HepG2 (cell line): ENCODE measurements around the gene ACTL8. TPM values are rescaled to one million over a fixed set of nuclear protein-coding genes. Genes with fewer than 3 reads are reported as not detected.

ENCODE experiments used
- ATAC-seq: fragments of 200-7000 bp; cut with Tn5 transposase; 3 replicates; pipeline ENCODE4 v1.9.1; 2020; ENCODE audit warnings: mild to moderate bottlenecking, moderate library complexity
- BruUV-seq: library from RNA; stranded (reverse); fragments of 400-500 nt; replicated peaks from 2 replicates; lab custom pipeline; 2021; lab: Mats Ljungman, UMichigan
- CTCF ChIA-PET: fragments of 300-600 bp; formaldehyde crosslinking; extraction: SDS; loops from one replicate; lab custom pipeline; 2021; ENCODE audit warnings: low total read pairs, inconsistent platforms, low intra/inter-chr PET ratio; lab: Yijun Ruan, JAX
- POLR2A ChIA-PET: fragments of 350-600 bp; sonication (Branson Sonifier 250); formaldehyde crosslinking; loops from one replicate; lab custom pipeline; 2020; ENCODE audit warnings: antibody characterized with exemption, inconsistent platforms; lab: Yijun Ruan, JAX
- DNase-seq: peaks from one replicate; pipeline ENCODE4 v3.0.0-alpha.2; 2015; ENCODE audit warnings: low spot score
- FAIRE-seq: peaks from 3 replicates; lab custom pipeline; 2011; peaks lifted over from hg19 to GRCh38; lab: Jason Lieb, UNC
- H2AFZ ChIP-seq: one replicate; pipeline ENCODE4 v1.6.1; 2011; ENCODE audit warnings: low read length, inconsistent platforms
- H3K27ac ChIP-seq: fragments of 300-600 bp; 3 replicates; pipeline ENCODE4 v1.8.0; 2011; ENCODE audit warnings: mixed run types, mild to moderate bottlenecking, mixed read lengths, low read length, inconsistent platforms; ENCODE audit not compliant: insufficient read depth; ENCODE audit errors: extremely low read length
- H3K27me3 ChIP-seq, 2 experiments: fragments of 200-600 bp in 1 of 2; 2 replicates in 1 of 2; 3 replicates in 1 of 2; pipeline versions ENCODE4 v1.6.0 to v1.8.0; 2011; ENCODE audit warnings: low read length in 2 of 2, mild to moderate bottlenecking in 2 of 2, moderate library complexity in 2 of 2, inconsistent platforms in 1 of 2; ENCODE audit not compliant: insufficient read depth in 2 of 2, control insufficient read depth in 1 of 2
- H3K36me3 ChIP-seq, 2 experiments: fragments of 200-600 bp in 1 of 2; replicated peaks in 1 of 2; 2 replicates in 1 of 2; 3 replicates in 1 of 2; pipeline versions ENCODE4 v1.5.1 to v1.8.0; 2011; ENCODE audit warnings: low read length in 2 of 2, inconsistent platforms in 1 of 2; ENCODE audit not compliant: insufficient read depth in 2 of 2, control insufficient read depth in 1 of 2
- H3K4me1 ChIP-seq: 2 replicates; pipeline ENCODE4 v1.5.1; 2012; ENCODE audit warnings: low read length, inconsistent platforms; ENCODE audit not compliant: insufficient read depth
- H3K4me2 ChIP-seq: 2 replicates; pipeline ENCODE4 v1.6.0; 2011; ENCODE audit warnings: low read depth, low read length, inconsistent platforms
- H3K4me3 ChIP-seq, 3 experiments: fragments of 200-600 bp in 1 of 3; sonication (generic), shearing (Covaris generic) in 1 of 3; replicated peaks in 1 of 3; 2 replicates each; pipeline ENCODE4 v1.5.1; 2011 to 2016; ENCODE audit warnings: low read length in 3 of 3, inconsistent platforms in 2 of 3, low read depth in 2 of 3, mild to moderate bottlenecking in 2 of 3, control low read depth in 1 of 3, mixed read lengths in 1 of 3; ENCODE audit not compliant: insufficient read depth in 1 of 3
- H3K79me2 ChIP-seq: one replicate; pipeline ENCODE4 v1.6.1; 2011; ENCODE audit warnings: low read length, inconsistent platforms; ENCODE audit not compliant: insufficient read depth
- H3K9ac ChIP-seq: 2 replicates; pipeline ENCODE4 v1.6.0; 2011; ENCODE audit warnings: mild to moderate bottlenecking, low read depth, low read length, inconsistent platforms; ENCODE audit not compliant: insufficient read depth
- H3K9me3 ChIP-seq: 2 replicates; pipeline ENCODE4 v1.5.1; 2012; ENCODE audit warnings: mild to moderate bottlenecking, low read length
- H4K20me1 ChIP-seq: 2 replicates; pipeline ENCODE4 v1.6.0; 2011; ENCODE audit warnings: inconsistent platforms, mild to moderate bottlenecking, low read length, moderate library complexity; ENCODE audit not compliant: insufficient read depth
- ATF7-NPFF ChIP-seq: sonication (generic); formaldehyde crosslinking; IDR thresholded peaks from 2 replicates; pipeline ENCODE4 v1.8.1; 2023; ENCODE audit warnings: mild to moderate bottlenecking, low read depth, missing genetic modification reagents, moderate library complexity
- CBX2 ChIP-seq, 2 experiments: fragments of 200-600 bp in 1 of 2; sonication (generic); formaldehyde crosslinking in 1 of 2; IDR thresholded peaks; 2 replicates each; pipeline versions ENCODE4 v1.7.0 to v1.8.1; 2018 to 2022; ENCODE audit warnings: low read depth in 2 of 2, low read length in 1 of 2, mild to moderate bottlenecking in 1 of 2, missing genetic modification reagents in 1 of 2
- CREB3 ChIP-seq: sonication (generic); formaldehyde crosslinking; IDR thresholded peaks from 2 replicates; pipeline ENCODE4 v1.5.0; 2020; ENCODE audit warnings: missing genetic modification reagents
- FOXA1 ChIP-seq, 2 experiments: fragments of 450-650 bp in 1 of 2; sonication (generic) in 1 of 2; formaldehyde crosslinking in 1 of 2; IDR thresholded peaks; 2 replicates each; pipeline versions ENCODE4 v1.4.0 to v1.6.1; 2016 to 2020; ENCODE audit warnings: missing genetic modification reagents in 1 of 2
- PPARG ChIP-seq: conservative IDR thresholded peaks from 2 replicates; pipeline ENCODE4 v1.6.1; 2016; ENCODE audit warnings: missing biosample characterization, missing genetic modification reagents
- TAF15 ChIP-seq: fragments of 200-400 bp; formaldehyde crosslinking; IDR thresholded peaks from one replicate; pipeline ENCODE4 v1.6.1; 2018; ENCODE audit warnings: mild to moderate bottlenecking, low read depth, low read length; ENCODE audit not compliant: poor library complexity, severe bottlenecking
- YEATS4 ChIP-seq: sonication (generic); formaldehyde crosslinking; IDR thresholded peaks from 2 replicates; pipeline ENCODE4 v1.4.0; 2020; ENCODE audit warnings: missing genetic modification reagents, borderline replicate concordance
- ZBTB40 ChIP-seq, 2 experiments: fragments of 450-650 bp in 1 of 2; sonication (generic) in 1 of 2; formaldehyde crosslinking in 1 of 2; IDR thresholded peaks; 2 replicates each; pipeline versions ENCODE4 v1.6.1 to v1.8.0; 2016 to 2022; ENCODE audit warnings: antibody characterized with exemption in 1 of 2, mild to moderate bottlenecking in 1 of 2, missing genetic modification reagents in 1 of 2
- ZNF644 ChIP-seq: IDR thresholded peaks from 2 replicates; pipeline ENCODE4 v1.6.1; 2016; ENCODE audit warnings: low read depth
- ZNF749 ChIP-seq: sonication (generic); formaldehyde crosslinking; IDR thresholded peaks from 2 replicates; pipeline ENCODE4 v1.8.0; 2022; ENCODE audit warnings: mild to moderate bottlenecking, missing genetic modification reagents, moderate library complexity, borderline replicate concordance
- ZNF781 ChIP-seq: sonication (generic); formaldehyde crosslinking; IDR thresholded peaks from 2 replicates; pipeline ENCODE4 v1.5.1; 2020; ENCODE audit warnings: borderline replicate concordance, mild to moderate bottlenecking, missing genetic modification reagents; ENCODE audit errors: not compliant biosample characterization
- WGBS: methylation state at CpG from one replicate; pipeline ENCODE4 v1.1.6; 2017; ENCODE audit warnings: low lambda C conversion rate; 5-methylcytosine and 5-hydroxymethylcytosine counted together
- in situ Hi-C: cut with HindIII; loops from 2 replicates; pipeline ENCODE4 v1.10.0; 2017; ENCODE audit warnings: low pct_unique_long_range_greater_than_20kb; ENCODE audit not compliant: extremely low pct_ligation_motif_present
- intact Hi-C: fragments of 100-400 bp; cut with micrococcal nuclease; formaldehyde crosslinking; loops from one replicate; pipeline ENCODE4 v1.10.0; 2022; ENCODE audit not compliant: unreplicated experiment
- polyA plus RNA-seq, 8 experiments: library from polyadenylated mRNA; depleted of rRNA in 3 of 8; stranded (reverse) in 7 of 8; unstranded in 1 of 8; fragments of >200 nt; fragmentation: Illumina TruSeq in 4 of 8; extraction: Trizol in 4 of 8; gene quantifications; 2 replicates each; pipeline versions ENCODE4 v1.2.1 to v1.2.3, GENCODE V29; 2011 to 2016; ENCODE audit warnings: low read depth in 4 of 8, missing spikeins in 1 of 8, mixed read lengths in 1 of 8; ENCODE audit not compliant: insufficient read depth in 1 of 8
- total RNA-seq, 5 experiments: library from RNA; depleted of rRNA; stranded (reverse); fragments of >200 nt; fragmentation: Illumina TruSeq; extraction: Trizol; gene quantifications; 2 replicates each; pipeline ENCODE4 v1.2.3, GENCODE V29; 2016; ENCODE audit warnings: low read depth in 1 of 5

ACTL8 gene
- total and polyA plus RNA-seq, 2 of the 13 experiments (the other 11 are each of a cell fraction or from before 2014, with no cell fraction given), result 0.09 to 0.64 TPM

GRCh38 chr1:17777330-17777729, 22.2 kb downstream of the ACTL8 start:
- Histone ChIP-seq H3K27me3 (peaks cover 3 to 63% of the 10 kb centered on the region in 2 experiments; a peak in 4 of 5 replicates), H3K79me2 (no peaks in the 10 kb centered on the region), H3K4me1 (no peaks in the 10 kb centered on the region), H3K9me3 (no peaks in the 10 kb centered on the region), H4K20me1 (peaks cover 6% of the 10 kb centered on the region; the same call in 1 of the 2 replicates), H3K36me3 (no peaks in the 10 kb centered on the region), H2AFZ (no peak overlapping the region), H3K9ac (no peak overlapping the region), H3K27ac (no peak overlapping the region), H3K4me3 (no peak overlapping the region), H3K4me2 (no peak overlapping the region)
- TF ChIP-seq TAF15 (no peak), CBX2 (IDR thresholded peaks at IDR 0.05; ENCODE audit: low read depth, low read length) (no peak), CBX2 (CRISPR knock-in tag; IDR thresholded peaks at IDR 0.05; ENCODE audit: low read depth) (no peak), CREB3 (CRISPR knock-in tag) (no peak), ZNF644 (CRISPR knock-in tag) (no peak), ZNF781 (CRISPR knock-in tag) (no peak), ZNF749 (no peak), ZBTB40 (IDR thresholded peaks at IDR 0.05) (no peak), ZBTB40 (CRISPR knock-in tag; IDR thresholded peaks at IDR 0.05) (no peak), PPARG (CRISPR knock-in tag) (no peak), FOXA1 (IDR thresholded peaks at IDR 0.05) (no peak), FOXA1 (CRISPR knock-in tag; IDR thresholded peaks at IDR 0.05) (no peak), YEATS4 (CRISPR knock-in tag) (no peak), ATF7-NPFF (CRISPR knock-in tag) (no peak)
- in situ Hi-C loops (no loop called here), intact Hi-C loops (no loop called here)
- FAIRE-seq (no peak), ATAC-seq (no peak), DNase-seq (no peak)
- BruUV-seq, result no TSS peak
- POLR2A ChIA-PET, result no interaction called here
- 44% methylated on average over 7 of the region's 10 CpGs for WGBS
- CTCF ChIA-PET, result no interaction called here
